A549 (cell line): ENCODE data around the gene CCDC134. TPM values are rescaled to one million over a fixed set of nuclear protein-coding genes. Genes with fewer than 3 reads are reported as not detected.
A peak's percentile ranks its signal among the peaks of the same experiment; 100 is the strongest.
"Not testable (repeated sequence)": the region's sequence is repeated elsewhere in the genome, so short reads cannot be mapped to it uniquely, and the experiment has no call there.

Source experiments
- ATAC-seq, 2 experiments: fragments of 200-7000 bp in 1 of 2; fragments of >200 bp in 1 of 2; cut with Nextera tagmentation in 1 of 2; cut with Tn5 transposase in 1 of 2; 3 replicates each; pipeline versions ENCODE4 v1.8.0 to v1.9.1; 2018 to 2020; ENCODE audit warnings: mild to moderate bottlenecking in 1 of 2, moderate library complexity in 1 of 2
- CTCF ChIA-PET: fragments of 300-600 bp; sonication (Branson Sonifier 250); formaldehyde crosslinking; extraction: SDS; loops from one replicate; lab custom pipeline; 2021; ENCODE audit warnings: antibody characterized with exemption, inconsistent platforms; lab: Yijun Ruan, JAX
- POLR2A ChIA-PET: fragments of 350-600 bp; formaldehyde crosslinking; extraction: SDS; loops from one replicate; lab custom pipeline; 2021; ENCODE audit warnings: antibody characterized with exemption, inconsistent platforms; lab: Yijun Ruan, JAX
- DNase-seq, 2 experiments: peaks; one replicate each; pipeline versions ENCODE4 v3.0.0 to v3.0.0-alpha.2; 2011 to 2016; ENCODE audit warnings: low read depth in 1 of 2, low spot score in 1 of 2
- FAIRE-seq: peaks from 2 replicates; lab custom pipeline; 2011; peaks lifted over from hg19 to GRCh38; lab: Jason Lieb, UNC
- H3K27ac ChIP-seq, 2 experiments: fragments of >200 bp; sonication (Bioruptor Twin); formaldehyde crosslinking; 3 replicates each; pipeline ENCODE4 v1.5.1; 2016 to 2017
- H3K4me1 ChIP-seq: fragments of >200 bp; sonication (Bioruptor Twin); formaldehyde crosslinking; 3 replicates; pipeline ENCODE4 v1.6.1; 2016
- H3K4me2 ChIP-seq: fragments of >200 bp; sonication (Bioruptor Twin); formaldehyde crosslinking; 3 replicates; pipeline ENCODE4 v1.6.1; 2016
- H3K4me3 ChIP-seq: fragments of >200 bp; sonication (Bioruptor Twin); formaldehyde crosslinking; 3 replicates; pipeline ENCODE4 v1.5.1; 2016
- H3K9me3 ChIP-seq: fragments of >200 bp; sonication (Bioruptor Twin); formaldehyde crosslinking; 3 replicates; pipeline ENCODE4 v1.6.1; 2016
- BHLHE40 ChIP-seq: IDR thresholded peaks from 2 replicates; pipeline ENCODE4 v1.6.1; 2012; ENCODE audit warnings: low read depth, low read length, inconsistent platforms
- CBX2 ChIP-seq: fragments of 200-600 bp; sonication (generic); IDR thresholded peaks from 2 replicates; pipeline ENCODE4 v1.6.1; 2016; ENCODE audit warnings: low read depth, mild to moderate bottlenecking, borderline replicate concordance
- CBX8 ChIP-seq: fragments of 200-600 bp; sonication (generic); IDR thresholded peaks from 2 replicates; pipeline ENCODE4 v1.6.1; 2016
- CHD4 ChIP-seq: fragments of 200-600 bp; sonication (generic); IDR thresholded peaks from 2 replicates; pipeline ENCODE4 v1.6.1; 2016; ENCODE audit warnings: antibody characterized with exemption, mild to moderate bottlenecking, borderline replicate concordance
- EHMT2 ChIP-seq: fragments of 200-600 bp; sonication (generic); IDR thresholded peaks from 2 replicates; pipeline ENCODE4 v1.6.1; 2016; ENCODE audit warnings: antibody characterized with exemption, low read depth, mild to moderate bottlenecking, moderate library complexity
- FOXS1 ChIP-seq: fragments of 250-450 bp; sonication (Bioruptor Pico); IDR thresholded peaks from 2 replicates; pipeline ENCODE4 v1.5.0; 2020; ENCODE audit warnings: mild to moderate bottlenecking, moderate library complexity
- HOXB13 ChIP-seq: fragments of 250-450 bp; sonication (Bioruptor Pico); IDR thresholded peaks from 2 replicates; pipeline ENCODE4 v1.5.0; 2020; ENCODE audit warnings: low read depth, mild to moderate bottlenecking, moderate library complexity
- HOXB5 ChIP-seq: fragments of 250-450 bp; sonication (Bioruptor Pico); IDR thresholded peaks from 2 replicates; pipeline ENCODE4 v1.5.0; 2020; ENCODE audit warnings: mild to moderate bottlenecking, moderate library complexity
- JUN ChIP-seq, 2 experiments: fragments of >200 bp; sonication (Bioruptor Twin); formaldehyde crosslinking; IDR thresholded peaks; 2 replicates in 1 of 2; 3 replicates in 1 of 2; pipeline ENCODE4 v1.6.1; 2016 to 2017
- MYC ChIP-seq: IDR thresholded peaks from 2 replicates; pipeline ENCODE4 v1.6.1; 2012; ENCODE audit warnings: mild to moderate bottlenecking, inconsistent platforms, low read length, improper control_type of control experiment, borderline replicate concordance
- NR3C1 ChIP-seq: fragments of >200 bp; sonication (Bioruptor Twin); formaldehyde crosslinking; IDR thresholded peaks from 3 replicates; pipeline ENCODE4 v1.6.1; 2017
- POLR2A ChIP-seq: IDR thresholded peaks from 2 replicates; pipeline ENCODE4 v1.6.1; 2012; ENCODE audit warnings: mild to moderate bottlenecking, low read length
- POLR2AphosphoS2 ChIP-seq: conservative IDR thresholded peaks from 2 replicates; pipeline ENCODE4 v1.6.1; 2012; ENCODE audit warnings: low read length, improper control_type of control experiment, inconsistent platforms
- RAD21 ChIP-seq, 2 experiments: fragments of >200 bp in 1 of 2; sonication (Bioruptor Twin) in 1 of 2; formaldehyde crosslinking in 1 of 2; IDR thresholded peaks in 1 of 2; conservative IDR thresholded peaks in 1 of 2; 2 replicates in 1 of 2; 3 replicates in 1 of 2; pipeline ENCODE4 v1.6.1; 2012 to 2018; ENCODE audit warnings: inconsistent platforms in 1 of 2
- RCOR1 ChIP-seq: fragments of 150-350 bp; IDR thresholded peaks from 2 replicates; pipeline ENCODE4 v1.6.1; 2014; ENCODE audit warnings: antibody characterized with exemption, low read length, low read depth
- RFX5 ChIP-seq: fragments of 450-650 bp; IDR thresholded peaks from 2 replicates; pipeline ENCODE4 v1.7.1; 2014; ENCODE audit warnings: antibody characterized with exemption, mild to moderate bottlenecking, moderate library complexity
- RNF2 ChIP-seq: fragments of 200-600 bp; sonication (generic); IDR thresholded peaks from 2 replicates; pipeline ENCODE4 v1.6.1; 2016; ENCODE audit warnings: low read depth, mild to moderate bottlenecking, antibody characterized with exemption, moderate library complexity, borderline replicate concordance
- ZFP36 ChIP-seq: fragments of 450-650 bp; IDR thresholded peaks from 2 replicates; pipeline ENCODE4 v1.6.1; 2014; ENCODE audit warnings: borderline replicate concordance; ENCODE audit not compliant: partially characterized antibody
- WGBS: methylation state at CpG from one replicate; pipeline ENCODE4 v1.1.6; 2017; ENCODE audit errors: missing lambda C conversion rate; 5-methylcytosine and 5-hydroxymethylcytosine counted together
- polyA plus RNA-seq, 4 experiments: library from polyadenylated mRNA; depleted of rRNA in 3 of 4; stranded (reverse); fragments of >200 nt; fragmentation: RNase III in 1 of 4; extraction: RNeasy Plus Mini Kit Qiagen cat#74134 plus additional on column Dnase treatment in 1 of 4; gene quantifications; 2 replicates in 3 of 4; 3 replicates in 1 of 4; pipeline ENCODE4 v1.2.3, GENCODE V29; 2011 to 2017
- TF ChIP-seq, protein P1 (sequence below): IDR thresholded peaks from 2 replicates; pipeline ENCODE4 v1.6.1; 2012; ENCODE audit warnings: low read depth, borderline replicate concordance
- TF ChIP-seq, protein P2 (sequence below): fragments of >200 bp; sonication (Bioruptor Twin); formaldehyde crosslinking; IDR thresholded peaks from 2 replicates; pipeline ENCODE4 v1.6.1; 2016

Gene CCDC134
- polyA plus RNA-seq, 2 of the 4 experiments (the other 2 are of a cell fraction): 2.5 to 4.5 TPM

DNA sequence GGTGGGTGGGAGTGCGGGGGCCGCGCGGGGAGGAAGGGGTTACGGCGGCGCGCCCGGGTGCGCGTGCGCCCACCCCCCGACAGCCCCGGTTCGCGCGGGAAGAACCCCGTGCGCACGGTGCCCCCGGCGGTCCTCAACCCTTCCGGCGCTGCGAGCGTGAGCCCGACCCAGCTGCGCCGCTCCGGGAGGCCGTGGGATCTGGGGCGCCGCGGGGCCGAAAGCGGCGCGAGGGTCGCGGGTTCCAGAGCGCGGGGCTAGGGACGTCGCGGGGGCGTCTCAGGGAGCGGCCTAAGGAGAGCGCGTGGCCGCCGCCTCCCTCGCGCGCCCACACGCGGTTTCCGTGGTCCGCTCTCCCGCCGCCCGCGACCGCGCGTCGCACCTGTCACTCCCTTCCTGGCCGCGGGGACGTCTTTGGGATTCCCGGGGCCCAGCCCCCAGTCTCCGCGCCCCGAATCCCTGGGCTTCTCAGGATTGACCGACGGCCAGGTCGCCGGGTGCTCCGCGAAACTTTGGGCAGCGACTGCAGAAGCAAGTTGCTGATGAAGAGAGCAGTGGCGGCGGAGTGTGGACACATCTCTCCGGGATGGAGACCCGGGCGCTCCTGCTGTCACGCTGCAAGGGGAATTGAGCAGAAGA lies 33.0 kb downstream of the CCDC134 start (continued):
- TF ChIP-seq, protein P1, sequence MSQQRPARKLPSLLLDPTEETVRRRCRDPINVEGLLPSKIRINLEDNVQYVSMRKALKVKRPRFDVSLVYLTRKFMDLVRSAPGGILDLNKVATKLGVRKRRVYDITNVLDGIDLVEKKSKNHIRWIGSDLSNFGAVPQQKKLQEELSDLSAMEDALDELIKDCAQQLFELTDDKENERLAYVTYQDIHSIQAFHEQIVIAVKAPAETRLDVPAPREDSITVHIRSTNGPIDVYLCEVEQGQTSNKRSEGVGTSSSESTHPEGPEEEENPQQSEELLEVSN: peak; percentile 71; the same call in 1 of the 2 replicates
- no peak for TF ChIP-seq RNF2
- TF ChIP-seq ZFP36: no peak
- TF ChIP-seq POLR2AphosphoS2: no peak
- no peak for TF ChIP-seq EHMT2
- no peak for TF ChIP-seq RAD21 (conservative IDR thresholded peaks at IDR 0.05 in 1 of 2, IDR thresholded peaks at IDR 0.05 in 1 of 2)
- TF ChIP-seq FOXS1: no peak
- no peak for TF ChIP-seq CHD4

DNA sequence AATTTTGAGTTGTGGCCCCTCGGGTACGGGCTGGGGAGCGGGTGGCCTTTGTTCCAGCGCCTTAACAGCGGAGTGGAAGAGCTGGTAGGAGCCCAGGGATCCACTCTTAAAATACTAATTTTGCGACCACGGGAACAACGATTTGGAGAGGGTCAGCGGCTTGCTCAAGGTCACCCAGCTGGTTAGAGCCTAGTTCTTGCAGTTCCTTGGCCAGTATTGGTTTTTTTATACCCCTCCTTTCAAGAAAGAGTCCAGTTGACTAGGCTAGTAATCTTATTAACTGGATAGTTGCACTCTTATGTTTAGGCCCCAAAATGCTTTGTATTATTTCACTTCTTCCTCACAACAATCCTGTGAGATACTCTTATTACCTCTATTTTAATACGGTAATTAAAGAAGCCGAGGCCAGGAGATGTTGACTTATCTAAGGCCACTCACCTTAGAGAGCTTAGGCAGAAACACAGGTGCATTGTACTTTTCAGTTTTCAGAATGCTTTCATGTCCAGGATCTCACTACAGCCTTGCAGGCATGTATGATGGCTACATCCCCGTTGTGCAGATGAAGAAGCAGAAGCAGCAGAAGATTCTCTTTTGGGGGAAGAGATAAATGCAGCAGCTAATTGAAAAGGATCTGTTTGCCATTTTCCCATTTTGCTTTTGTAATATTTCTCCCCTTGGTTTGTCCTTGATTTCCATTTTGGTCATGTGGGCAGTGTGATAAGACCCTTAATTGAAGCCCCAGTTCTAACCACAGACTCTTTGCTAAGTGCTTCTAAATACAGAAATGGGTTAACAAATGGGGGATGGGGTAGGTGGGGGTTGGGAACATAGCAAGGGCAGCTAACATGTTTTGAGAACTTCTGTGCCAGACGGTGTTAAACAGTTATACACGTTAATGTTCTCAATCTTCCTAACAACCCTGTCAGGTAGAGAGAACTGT lies 33.8 kb downstream of the CCDC134 start:
- ATAC-seq (no peak), DNase-seq (no peak), FAIRE-seq (no peak)
- H3K27ac ChIP-seq: peak overlapping the region; percentile 97 to 99
- TF ChIP-seq CBX2 (no peak), MYC (no peak), EHMT2 (no peak), RCOR1 (no peak), RFX5 (no peak)
- TF ChIP-seq, protein P2, sequence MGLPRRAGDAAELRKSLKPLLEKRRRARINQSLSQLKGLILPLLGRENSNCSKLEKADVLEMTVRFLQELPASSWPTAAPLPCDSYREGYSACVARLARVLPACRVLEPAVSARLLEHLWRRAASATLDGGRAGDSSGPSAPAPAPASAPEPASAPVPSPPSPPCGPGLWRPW: no peak
- H3K4me1 ChIP-seq: peaks cover 20% of the 10 kb centered on the region
- ChIA-PET CTCF (interaction anchor here (1.3 to 2.1 kb wide), 4 partner anchors 8 to 107 kb away, joined by 3 to 9 read pairs (median 6); no protein-coding TSS in a partner anchor), POLR2A (no interaction called here)
- H3K4me3 ChIP-seq: peak overlapping the region; percentile 86
- peak overlapping the region; percentile 97 for H3K4me2 ChIP-seq
- WGBS: 19% methylated on average over 14 of the region's 14 CpGs
- H3K9me3 ChIP-seq: no peaks in the 10 kb centered on the region

DNA sequence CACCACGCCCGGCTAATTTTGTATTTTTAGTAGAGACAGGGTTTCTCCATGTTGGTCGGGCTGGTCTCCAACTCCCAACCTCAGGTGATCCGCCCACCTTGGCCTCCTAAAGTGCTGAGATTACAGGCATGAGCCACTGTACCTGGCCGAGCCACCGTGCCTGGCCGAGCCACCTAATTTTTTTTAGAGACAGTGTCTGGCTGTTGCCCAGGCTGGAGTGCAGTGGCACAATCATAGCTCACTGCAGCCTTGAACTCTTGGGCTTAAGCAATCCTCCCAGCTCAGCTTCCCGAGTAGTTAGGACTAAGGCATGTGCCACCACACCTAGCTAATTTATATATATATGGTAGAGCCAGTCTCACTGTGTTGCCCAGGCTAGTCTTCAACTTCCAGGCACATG lies 35.0 kb downstream of the CCDC134 start:
- H3K27ac ChIP-seq, H3K4me2 ChIP-seq, FAIRE-seq, H3K4me3 ChIP-seq, ATAC-seq, H3K9me3 ChIP-seq, DNase-seq, POLR2A ChIA-PET: not testable (repeated sequence)
- CTCF ChIA-PET: interaction anchor here (2.1 kb wide), 1 partner anchor 106 kb away, joined by 8 read pairs; no protein-coding TSS in a partner anchor
- peaks cover 25% of the 10 kb centered on the region for H3K4me1 ChIP-seq
- 100% methylated on average over 5 of the region's 8 CpGs for WGBS

DNA sequence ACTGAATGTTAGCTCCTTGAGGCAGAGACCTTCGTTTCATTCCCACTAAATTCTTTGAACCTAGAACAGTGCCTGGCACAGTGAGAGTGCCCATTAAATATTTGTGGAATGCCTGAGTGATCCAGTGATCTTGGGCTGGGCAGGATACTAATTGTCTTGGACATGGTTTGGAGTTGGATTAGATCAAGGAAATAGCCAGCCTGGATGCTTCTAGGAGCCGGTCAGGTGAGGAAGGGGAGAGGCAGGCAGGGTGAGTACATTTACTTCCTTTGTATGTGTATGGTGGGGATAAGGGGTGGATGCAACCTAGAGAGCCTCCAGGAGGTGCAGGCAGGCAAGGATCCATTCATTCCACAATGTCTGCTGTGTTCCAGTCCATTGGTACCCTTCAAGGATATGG lies 36.1 kb downstream of the CCDC134 start:
- no peak for FAIRE-seq
- no peak overlapping the region for H3K4me3 ChIP-seq
- no peaks in the 10 kb centered on the region for H3K9me3 ChIP-seq
- DNase-seq: no peak
- no peak overlapping the region for H3K4me2 ChIP-seq
- WGBS: 84% methylated on average over 2 of the region's 2 CpGs
- CTCF ChIA-PET: interaction anchor here (0.9 kb wide), 1 partner anchor 11 kb away, joined by 5 read pairs; no protein-coding TSS in a partner anchor
- POLR2A ChIA-PET: no interaction called here
- no peak for ATAC-seq
- TF ChIP-seq MYC (no peak), JUN (IDR thresholded peaks at IDR 0.05) (no peak), HOXB5 (CRISPR knock-in tag) (no peak), BHLHE40 (no peak), POLR2A (no peak), NR3C1 (no peak), CBX8 (no peak), HOXB13 (CRISPR knock-in tag) (no peak)
- TF ChIP-seq, protein P1: no peak
- no peak overlapping the region for H3K27ac ChIP-seq
- peaks cover 35% of the 10 kb centered on the region for H3K4me1 ChIP-seq
